Left renal cortex interstitium (tissue), 4 donors: Measurements from ENCODE around the gene SLC38A11. TPM values are rescaled to one million over a fixed set of nuclear protein-coding genes. Genes with fewer than 3 reads are reported as not detected.

Experiments
- DNase-seq, 4 donors: peaks; one replicate each; pipeline ENCODE4 v3.0.0-alpha.2; 2013; ENCODE audit warnings: low read depth in 4 of 4, low spot score in 2 of 4, missing footprints in 1 of 4
- polyA plus RNA-seq, 4 donors: library from polyadenylated mRNA; unstranded; fragments of 120-200 nt; gene quantifications; one replicate each; pipeline ENCODE4 v1.2.1, GENCODE V29; 2013; ENCODE audit not compliant: insufficient read length in 4 of 4

The SLC38A11 gene
- polyA plus RNA-seq, 4 donors = 4.5 to 26.2 (median 10.5) TPM

- DNase-seq = no peak
Measured at GRCh38 chr2:164972216-164972615, 16.9 kb upstream of the SLC38A11 start.

- DNase-seq = no peak
Measured at GRCh38 chr2:164969909-164970690, 14.8 kb upstream of the SLC38A11 start.

DNA sequence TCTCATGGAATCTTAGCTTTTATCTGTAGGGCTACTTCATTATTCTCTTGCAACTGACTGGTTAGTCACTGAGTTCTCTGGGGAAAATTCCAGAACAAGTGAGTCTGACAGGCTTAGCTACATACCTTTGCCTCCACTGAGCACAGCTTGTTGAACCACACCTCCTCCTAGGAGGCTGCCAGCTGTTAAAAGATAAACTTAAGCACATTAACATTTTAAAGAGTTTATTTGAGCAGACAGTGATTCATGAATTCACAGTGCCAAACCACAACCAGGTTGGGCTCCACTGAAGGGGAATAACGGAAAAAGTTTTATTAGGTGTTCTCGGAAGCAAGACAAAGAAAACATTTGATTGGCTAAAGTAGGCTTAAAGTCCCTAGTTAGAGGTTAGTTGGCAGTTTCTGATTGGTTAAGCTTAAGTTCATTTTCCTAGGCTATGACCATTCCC lies 12.5 kb upstream of the SLC38A11 start:
- no peak for DNase-seq

- DNase-seq = no peak
Measured at GRCh38 chr2:164967361-164967760, 12.0 kb upstream of the SLC38A11 start.

DNA sequence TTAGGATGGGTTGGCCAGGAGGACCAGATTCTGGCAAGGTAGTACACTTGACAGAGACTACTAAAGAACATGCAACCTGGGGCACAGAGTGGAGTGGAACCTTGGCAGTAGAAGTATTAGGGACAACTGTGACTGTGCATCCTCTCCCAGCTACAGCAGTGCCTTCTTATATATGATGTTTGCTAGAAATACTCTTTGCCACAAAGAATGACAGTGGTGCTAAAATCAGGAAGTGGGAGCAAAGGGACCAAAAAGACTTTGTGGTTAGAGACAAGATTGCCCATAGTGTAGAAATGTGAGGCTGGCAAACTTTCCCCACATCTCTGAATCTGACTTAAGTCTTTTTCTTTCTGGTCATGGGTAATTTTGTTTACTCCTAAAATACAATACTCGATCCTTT lies 9.4 kb upstream of the SLC38A11 start:
- DNase-seq = no peak

DNA sequence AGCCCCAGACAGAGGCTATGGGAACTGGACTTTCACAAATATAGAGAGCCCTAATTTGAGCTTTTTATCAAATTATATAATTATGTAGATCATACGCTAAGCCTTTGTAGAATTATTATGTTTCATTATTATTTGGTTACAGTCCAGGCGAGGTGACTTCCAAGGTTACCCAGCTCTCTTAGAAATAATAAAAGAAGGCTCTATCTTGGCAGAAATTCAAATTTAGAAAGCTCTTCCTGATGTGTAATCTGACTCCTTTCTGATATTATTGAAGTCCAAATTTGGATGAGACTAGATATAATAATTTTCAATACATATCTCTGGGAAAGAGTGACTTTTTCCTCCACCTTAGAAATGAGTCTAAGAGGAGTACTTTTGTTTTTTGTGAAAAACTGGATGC lies 4.8 kb upstream of the SLC38A11 start:
- DNase-seq = no peak

DNA sequence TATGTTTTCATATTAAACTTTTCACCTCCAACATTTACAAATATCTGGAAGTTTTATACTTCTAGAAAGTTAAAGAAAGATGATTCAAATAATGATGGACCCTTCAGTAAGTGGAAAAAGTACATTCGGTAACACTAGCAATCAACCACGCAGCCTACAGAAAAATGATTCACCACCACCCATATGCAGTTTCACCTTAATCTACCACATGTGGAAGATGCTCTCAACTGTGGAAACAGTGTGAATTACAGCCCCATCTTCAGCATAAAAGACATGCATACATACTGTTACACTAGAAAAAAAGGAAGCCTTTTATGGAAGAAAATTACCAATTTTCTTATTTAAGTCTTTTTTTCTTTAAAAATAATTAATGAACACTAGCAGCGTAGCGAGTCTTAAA lies 1.1 kb downstream of the SLC38A11 start:
- DNase-seq = no peak

DNA sequence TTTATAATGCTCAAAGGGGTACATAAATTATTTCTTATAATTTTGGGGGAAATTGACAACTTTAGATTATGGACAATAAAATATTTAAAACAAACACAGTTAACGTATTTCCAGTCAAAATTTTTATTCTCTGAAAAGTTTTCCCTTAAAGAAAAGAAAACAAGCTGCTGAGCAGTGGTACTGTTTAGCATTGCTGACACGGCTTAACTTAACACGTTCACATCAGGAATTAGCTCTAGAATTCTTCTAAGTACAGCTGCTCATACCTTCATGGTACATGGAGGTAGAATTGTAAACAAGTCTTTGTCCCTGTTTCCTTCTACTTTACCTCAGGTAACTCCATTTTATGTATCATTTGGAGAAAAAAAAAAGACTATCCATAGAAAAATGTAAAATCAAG lies 2.0 kb downstream of the SLC38A11 start:
- DNase-seq = no peak

DNA sequence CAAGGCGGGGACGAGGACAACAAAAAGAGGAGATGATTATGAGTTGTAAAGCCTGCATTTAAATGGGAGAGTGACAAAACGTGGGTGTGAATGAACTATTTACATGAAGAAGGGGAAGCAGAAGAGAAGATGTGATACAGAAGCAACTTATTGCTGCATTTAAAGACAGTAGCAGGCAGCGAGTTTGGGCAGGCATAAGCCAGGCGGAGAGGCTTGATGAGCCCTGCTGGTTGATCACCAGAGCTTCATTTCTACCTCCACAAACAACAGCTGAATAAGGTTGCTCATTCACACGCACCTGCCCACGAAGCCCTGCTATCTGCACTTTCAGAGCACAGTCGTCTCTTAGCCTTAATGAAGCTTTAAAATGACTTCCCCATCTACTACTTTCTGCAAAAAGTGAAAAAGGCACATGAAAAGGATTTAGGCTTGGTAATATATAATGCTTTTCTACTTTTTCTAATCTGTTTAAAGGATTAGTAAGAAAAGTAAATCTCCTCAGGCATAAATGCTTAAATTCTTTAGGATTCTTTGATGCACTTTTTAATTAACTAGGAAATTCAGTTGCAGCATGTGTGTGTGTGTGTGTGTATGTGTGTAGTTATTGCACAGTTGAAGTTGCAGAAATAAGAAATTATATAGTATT lies 3.1 kb downstream of the SLC38A11 start:
- DNase-seq = no peak

DNA sequence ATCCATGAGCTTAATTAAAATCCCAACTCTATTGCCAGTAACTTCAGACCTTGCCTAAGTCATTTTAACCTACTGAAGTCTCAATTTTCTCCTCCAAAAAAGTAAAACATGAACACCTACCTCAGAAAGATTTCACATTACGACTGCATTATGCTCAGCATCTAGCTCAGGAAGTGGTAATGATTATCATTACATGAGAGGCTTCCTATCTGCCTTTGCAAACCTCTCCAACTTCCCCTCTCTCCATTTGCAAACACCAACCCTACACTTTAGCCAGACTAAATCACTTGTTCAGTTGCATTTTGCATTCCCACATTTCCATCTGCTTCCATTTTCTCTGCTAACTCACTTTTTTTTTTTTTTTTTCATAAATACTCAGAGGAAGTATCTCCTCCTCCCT lies 6.8 kb downstream of the SLC38A11 start:
- no peak for DNase-seq

DNA sequence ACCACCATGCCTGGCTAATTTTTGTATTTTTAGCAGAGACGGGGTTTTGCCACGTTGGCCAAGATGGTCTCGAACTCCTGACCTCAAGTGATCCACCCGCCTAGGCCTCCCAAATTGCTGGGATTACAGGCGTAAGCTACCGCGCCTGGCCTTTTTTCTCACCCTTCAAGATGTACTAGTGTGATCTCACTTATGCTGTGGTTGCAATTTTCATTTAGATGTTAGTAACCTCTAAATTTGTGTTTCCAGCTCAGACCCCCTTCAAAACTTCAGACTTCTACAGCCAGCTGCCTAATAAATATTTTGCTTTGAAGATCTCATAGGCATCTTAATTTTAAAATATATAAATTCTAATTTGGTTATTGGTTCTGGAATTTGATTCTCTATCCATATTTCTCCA lies 8.0 kb downstream of the SLC38A11 start:
- DNase-seq = no peak

DNA sequence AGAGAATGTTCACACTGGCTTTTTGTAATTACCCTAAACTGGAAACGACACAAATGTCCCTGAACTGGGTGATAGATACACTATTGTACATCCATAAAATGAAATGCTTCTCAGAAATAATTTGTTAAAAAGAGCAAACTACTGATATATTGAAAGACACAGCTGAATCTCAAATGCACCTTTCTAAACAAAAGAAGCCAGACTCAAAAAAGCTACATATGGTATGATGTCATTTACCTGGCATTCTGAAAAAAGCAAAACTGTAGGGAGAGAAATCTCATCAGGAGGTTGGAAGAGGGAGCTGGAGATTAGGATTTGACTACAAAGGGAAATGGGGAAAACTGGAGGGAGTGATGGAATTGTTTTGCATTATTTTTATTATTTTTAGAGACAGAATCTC lies 12.0 kb downstream of the SLC38A11 start:
- DNase-seq = no peak

GRCh38 chr2:164937864-164938401 lies 17.4 kb downstream of the SLC38A11 start:
- DNase-seq = no peak

DNA sequence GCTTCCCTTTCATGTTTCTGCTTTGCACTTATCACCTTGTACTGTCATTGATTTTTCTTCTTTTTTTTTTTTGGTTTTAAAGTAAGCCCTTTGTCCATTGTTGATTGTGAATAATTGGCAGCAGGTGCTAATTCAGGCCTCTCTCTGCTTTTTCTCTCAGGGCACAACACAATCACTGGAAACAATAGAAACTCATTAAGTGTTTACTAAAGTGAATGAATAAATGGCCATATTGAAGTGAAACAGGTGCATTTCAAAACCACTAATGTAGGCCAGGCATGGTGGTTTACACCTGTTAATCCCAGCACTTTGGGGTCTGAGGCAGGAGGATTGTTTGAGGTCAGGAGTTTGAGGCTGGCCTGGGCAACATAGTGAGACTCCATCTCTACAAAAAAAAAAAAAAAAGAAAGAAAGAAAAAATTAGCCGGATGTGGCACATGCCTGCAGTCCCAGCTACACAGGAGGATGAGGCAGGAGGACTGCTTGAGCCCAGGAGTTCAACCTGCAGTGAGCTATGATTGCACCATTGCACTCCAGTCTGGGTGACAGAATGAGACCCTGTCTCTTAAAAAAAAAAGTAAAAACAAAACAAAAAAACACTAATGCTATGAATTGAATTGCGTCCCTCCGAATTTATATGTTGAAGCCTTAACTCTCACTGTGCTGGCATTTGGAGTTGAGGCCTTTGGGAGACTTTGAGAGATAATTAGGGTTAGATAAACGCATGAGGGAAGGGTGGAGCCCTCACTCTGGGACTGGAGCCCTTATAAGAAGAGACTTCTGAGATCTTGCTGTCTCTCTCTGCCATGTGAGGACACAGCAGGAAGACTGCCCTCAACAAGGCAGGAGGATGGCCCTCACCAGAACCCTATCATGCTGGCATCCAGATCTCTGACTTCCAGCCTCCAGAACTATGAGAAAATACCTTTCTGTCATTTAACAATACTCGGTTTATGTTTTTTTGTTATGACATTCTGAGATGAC lies 19.9 kb downstream of the SLC38A11 start:
- DNase-seq = no peak

DNA sequence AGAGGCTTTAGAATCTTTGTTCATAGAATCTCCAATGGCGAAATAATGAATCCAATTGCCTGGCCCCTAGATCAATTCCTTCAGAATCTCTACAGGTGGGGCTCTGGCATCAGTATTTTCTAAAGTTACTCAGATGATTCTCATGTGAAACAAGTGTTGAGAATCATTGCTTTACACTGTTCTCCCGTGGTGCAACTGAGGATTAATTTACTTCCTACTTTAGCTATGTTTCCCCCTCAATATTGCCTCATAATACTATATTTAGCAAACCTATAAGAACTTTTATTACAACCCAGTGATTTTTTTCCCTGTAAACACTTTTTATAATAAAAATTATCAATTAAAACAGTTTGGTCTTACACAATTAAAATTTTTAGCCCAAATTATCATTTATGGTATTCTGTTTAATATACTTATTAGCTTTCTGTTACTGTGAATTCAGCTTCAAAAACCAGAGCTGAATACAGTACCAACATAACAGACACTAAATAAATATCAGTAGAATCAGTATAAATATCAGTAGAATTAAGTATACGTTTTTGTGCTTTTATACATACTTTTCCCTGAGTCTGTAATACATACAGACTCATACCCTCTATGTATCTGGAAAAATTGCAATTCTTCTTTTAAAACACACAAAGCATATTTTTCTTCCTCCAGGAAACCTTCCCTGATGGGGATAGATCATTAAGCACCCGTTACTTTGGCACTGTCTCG lies 20.8 kb downstream of the SLC38A11 start:
- DNase-seq = no peak

DNA sequence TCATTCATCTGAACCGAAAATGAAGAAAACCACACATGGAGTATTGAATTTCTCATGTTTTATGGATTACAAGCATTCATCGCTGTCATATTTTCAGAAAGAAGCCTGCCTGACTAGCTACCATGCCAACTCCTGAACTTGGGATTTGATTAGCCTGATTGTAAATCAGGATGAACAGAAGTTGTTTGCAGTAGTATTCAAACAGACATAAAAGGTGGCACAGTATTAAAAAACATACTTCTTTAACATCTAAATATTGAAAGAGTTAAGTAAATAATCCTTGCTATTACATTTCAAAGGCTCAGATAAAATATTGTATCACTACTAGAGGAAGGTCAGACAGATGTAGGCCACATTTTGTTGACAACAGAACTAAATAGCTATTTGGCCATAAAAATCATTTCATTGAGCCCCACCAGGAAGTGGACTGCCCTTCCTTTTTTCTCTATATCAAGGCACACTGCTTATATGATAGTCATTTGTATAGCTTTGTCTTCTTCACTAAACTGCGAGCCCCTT lies 21.6 kb downstream of the SLC38A11 start:
- no peak for DNase-seq

GRCh38 chr2:164932377-164932776 lies 22.9 kb downstream of the SLC38A11 start:
- no peak for DNase-seq

GRCh38 chr2:164928101-164928673 lies 27.1 kb downstream of the SLC38A11 start:
- DNase-seq = no peak

DNA sequence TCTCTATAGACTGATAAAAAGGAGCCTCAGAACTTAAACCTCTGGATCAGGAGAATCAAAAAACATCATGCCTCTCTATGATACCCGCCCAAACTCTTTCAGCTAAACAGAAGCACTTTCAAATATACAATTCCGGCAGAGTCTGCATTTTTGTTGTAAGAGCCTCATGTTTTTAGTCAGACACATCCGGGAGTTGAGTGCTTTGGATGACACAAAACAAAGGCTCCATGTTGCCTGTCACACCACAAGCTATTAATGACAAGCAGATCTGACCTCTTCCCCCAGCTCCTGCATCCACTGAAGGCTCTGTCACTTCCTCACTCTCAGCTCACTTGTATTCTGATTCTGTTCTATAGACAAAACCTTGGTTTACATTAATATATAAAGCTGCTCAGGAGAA lies 33.2 kb downstream of the SLC38A11 start:
- DNase-seq = no peak

DNA sequence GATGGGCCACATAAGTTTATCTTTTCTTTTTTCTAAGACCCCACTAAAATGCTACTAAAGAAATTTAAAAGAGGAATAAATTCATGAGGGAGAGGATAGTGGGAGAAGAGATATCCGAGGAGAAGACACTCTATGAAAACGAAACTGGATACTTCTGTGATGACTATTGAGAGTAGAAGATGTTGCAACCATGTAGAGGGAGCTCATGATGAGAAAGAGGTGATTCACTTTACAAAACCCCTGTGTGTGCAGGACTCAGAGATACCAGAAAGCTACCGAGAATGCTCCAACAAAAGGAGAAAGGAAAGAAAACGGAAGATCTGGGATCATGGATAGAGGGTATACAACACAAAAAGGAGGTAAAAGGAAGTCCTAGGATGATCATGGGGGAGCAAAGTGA lies 34.9 kb downstream of the SLC38A11 start:
- DNase-seq = no peak
